ENCODE results near the gene DGKD. TPM values are rescaled to one million over a fixed set of nuclear protein-coding genes. Genes with fewer than 3 reads are reported as not detected.

Gene DGKD
- total RNA-seq, 1 donor from 2014 or later: 86.7 TPM

GRCh38 chr2:233404222-233404621 is 49.9 kb downstream of the DGKD start:
- ATAC-seq (peak; percentile 85), DNase-seq (no peak)
- Histone ChIP-seq H3K4me1 (peaks cover 4% of the 10 kb centered on the region), H3K27me3 (no peaks in the 10 kb centered on the region), H3K27ac (no peak overlapping the region), H3K9me3 (no peaks in the 10 kb centered on the region), H3K4me3 (no peak overlapping the region), H3K36me3 (peaks cover 2% of the 10 kb centered on the region)
- TF ChIP-seq, protein P1, sequence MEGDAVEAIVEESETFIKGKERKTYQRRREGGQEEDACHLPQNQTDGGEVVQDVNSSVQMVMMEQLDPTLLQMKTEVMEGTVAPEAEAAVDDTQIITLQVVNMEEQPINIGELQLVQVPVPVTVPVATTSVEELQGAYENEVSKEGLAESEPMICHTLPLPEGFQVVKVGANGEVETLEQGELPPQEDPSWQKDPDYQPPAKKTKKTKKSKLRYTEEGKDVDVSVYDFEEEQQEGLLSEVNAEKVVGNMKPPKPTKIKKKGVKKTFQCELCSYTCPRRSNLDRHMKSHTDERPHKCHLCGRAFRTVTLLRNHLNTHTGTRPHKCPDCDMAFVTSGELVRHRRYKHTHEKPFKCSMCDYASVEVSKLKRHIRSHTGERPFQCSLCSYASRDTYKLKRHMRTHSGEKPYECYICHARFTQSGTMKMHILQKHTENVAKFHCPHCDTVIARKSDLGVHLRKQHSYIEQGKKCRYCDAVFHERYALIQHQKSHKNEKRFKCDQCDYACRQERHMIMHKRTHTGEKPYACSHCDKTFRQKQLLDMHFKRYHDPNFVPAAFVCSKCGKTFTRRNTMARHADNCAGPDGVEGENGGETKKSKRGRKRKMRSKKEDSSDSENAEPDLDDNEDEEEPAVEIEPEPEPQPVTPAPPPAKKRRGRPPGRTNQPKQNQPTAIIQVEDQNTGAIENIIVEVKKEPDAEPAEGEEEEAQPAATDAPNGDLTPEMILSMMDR (IDR thresholded peaks at IDR 0.05): peak; percentile 65
- intact Hi-C loops (cut with DNase I): no loop called here

DNA sequence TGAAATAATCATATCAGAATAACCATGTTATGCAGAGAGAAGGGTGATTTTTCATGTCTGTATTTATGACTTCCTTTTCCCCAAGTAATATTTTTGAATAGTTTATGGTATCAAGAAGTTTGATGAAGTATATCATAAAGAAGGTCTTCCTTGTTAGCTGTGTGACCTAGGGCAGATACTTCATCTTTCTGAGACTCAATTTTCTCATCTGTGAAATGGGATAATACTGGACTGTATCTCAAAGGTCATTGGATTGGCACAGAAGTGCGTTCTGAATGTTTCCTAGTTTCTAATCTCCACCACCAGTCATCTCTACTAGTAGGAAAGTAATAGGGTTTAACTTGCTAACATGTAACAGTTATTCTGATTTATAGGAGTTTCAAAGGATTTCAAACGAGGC is 52.6 kb downstream of the DGKD start:
- TF ChIP-seq, protein P1 (IDR thresholded peaks at IDR 0.05): no peak
- ATAC-seq (no peak), DNase-seq (no peak)
- Histone ChIP-seq H3K4me1 (peaks cover 19% of the 10 kb centered on the region), H3K27ac (no peak overlapping the region), H3K36me3 (no peaks in the 10 kb centered on the region), H3K9me3 (no peaks in the 10 kb centered on the region), H3K4me3 (no peak overlapping the region), H3K27me3 (no peaks in the 10 kb centered on the region)
- intact Hi-C loops (cut with DNase I): no loop called here

GRCh38 chr2:233407771-233408181 is 53.5 kb downstream of the DGKD start:
- Histone ChIP-seq H3K36me3 (no peaks in the 10 kb centered on the region), H3K27me3 (no peaks in the 10 kb centered on the region), H3K9me3 (no peaks in the 10 kb centered on the region), H3K4me3 (no peak overlapping the region), H3K27ac (no peak overlapping the region), H3K4me1 (peaks cover 19% of the 10 kb centered on the region)
- intact Hi-C loops (cut with DNase I): no loop called here
- TF ChIP-seq, protein P1 (IDR thresholded peaks at IDR 0.05): no peak
- DNase-seq: no peak
- ATAC-seq: no peak

GRCh38 chr2:233408366-233409285 is 54.3 kb downstream of the DGKD start:
- TF ChIP-seq, protein P1 (IDR thresholded peaks at IDR 0.05): no peak
- Histone ChIP-seq H3K4me3 (no peak overlapping the region), H3K27me3 (no peaks in the 10 kb centered on the region), H3K27ac (no peak overlapping the region), H3K4me1 (peaks cover 26% of the 10 kb centered on the region), H3K9me3 (no peaks in the 10 kb centered on the region), H3K36me3 (no peaks in the 10 kb centered on the region)
- intact Hi-C loops (cut with DNase I): no loop called here
- ATAC-seq: peak; percentile 33
- DNase-seq: no peak

- ATAC-seq (peak; percentile 64), DNase-seq (no peak)
- intact Hi-C loops (cut with DNase I): no loop called here
- Histone ChIP-seq H3K36me3 (no peaks in the 10 kb centered on the region), H3K4me3 (no peak overlapping the region), H3K9me3 (no peaks in the 10 kb centered on the region), H3K27me3 (no peaks in the 10 kb centered on the region), H3K27ac (no peak overlapping the region), H3K4me1 (peaks cover 33% of the 10 kb centered on the region)
- TF ChIP-seq, protein P1 (IDR thresholded peaks at IDR 0.05): no peak
Observed at GRCh38 chr2:233409286-233409991, 55.1 kb downstream of the DGKD start.
